GM18511 (cell line): ENCODE results near the gene ZNF473.
"Not testable (repeated sequence)": the region's sequence is repeated elsewhere in the genome, so short reads cannot be mapped to it uniquely, and the experiment has no call there.

Source experiments
- ATAC-seq: cut with Tn5 transposase; IDR thresholded peaks from one replicate; pipeline ENCODE4 v1.9.1; 2021; ENCODE audit warnings: mild to moderate bottlenecking, moderate library complexity; ENCODE audit not compliant: unreplicated experiment

ZNF473 gene

DNA sequence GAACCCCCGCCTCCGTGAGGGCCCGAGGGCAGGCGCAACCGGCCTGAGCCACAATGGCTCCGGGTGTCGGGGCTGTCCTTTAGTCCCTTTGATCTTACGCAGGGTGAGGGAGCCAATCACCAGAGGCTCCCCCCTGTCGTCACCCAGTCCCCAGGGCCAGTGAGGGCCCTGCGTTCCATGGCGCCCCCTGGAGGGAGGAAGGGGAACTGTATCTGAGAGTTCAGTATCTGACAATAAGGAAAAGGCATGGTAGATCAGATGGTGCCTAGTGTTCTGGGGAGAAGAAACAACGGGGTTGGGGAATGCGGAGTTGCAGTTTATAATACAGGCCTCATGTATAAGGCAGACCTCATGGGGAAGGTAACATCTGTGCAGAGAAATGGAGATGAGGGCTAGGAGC, 72.1 kb downstream of the ZNF473 start:
- ATAC-seq: not testable (repeated sequence)

DNA sequence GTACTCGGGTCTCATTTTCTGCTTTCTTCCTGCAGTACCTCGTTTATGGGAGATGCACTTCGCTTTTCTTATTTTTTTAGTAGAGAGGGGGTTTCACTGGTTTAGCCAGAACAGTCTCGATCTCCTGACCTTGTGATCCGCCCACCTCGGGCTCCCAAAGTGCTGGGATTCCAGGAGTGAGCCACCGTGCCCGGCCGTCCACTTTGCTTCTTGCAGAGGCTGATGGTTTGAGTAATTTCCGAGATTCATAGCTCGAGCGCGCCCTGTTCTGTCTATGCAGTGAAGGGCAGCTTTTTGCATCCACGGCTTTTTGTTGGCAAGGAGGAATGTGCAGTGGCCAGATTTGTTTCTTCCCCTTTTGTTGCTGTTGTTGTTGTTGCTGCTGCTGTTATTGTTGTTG, 73.1 kb downstream of the ZNF473 start:
- not testable (repeated sequence) for ATAC-seq

DNA sequence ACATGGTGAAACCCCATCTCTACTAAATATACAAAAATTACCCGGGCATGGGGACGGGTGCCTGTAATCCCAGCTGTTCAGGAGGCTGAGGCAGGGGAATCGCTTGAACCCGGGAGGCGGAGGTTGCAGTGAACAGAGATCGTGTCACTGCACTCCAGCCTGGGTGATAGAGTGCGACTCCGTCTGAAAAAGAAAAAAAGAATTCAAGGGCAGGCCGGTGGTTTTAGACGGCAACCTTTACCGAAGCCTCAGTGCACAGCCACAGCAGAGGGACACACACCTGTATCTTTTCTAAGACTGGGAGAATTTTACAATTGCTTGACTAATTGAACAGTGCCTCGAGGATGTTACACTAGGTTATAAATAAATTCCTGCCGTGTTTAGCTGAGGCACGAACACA, 73.9 kb downstream of the ZNF473 start:
- not testable (repeated sequence) for ATAC-seq

DNA sequence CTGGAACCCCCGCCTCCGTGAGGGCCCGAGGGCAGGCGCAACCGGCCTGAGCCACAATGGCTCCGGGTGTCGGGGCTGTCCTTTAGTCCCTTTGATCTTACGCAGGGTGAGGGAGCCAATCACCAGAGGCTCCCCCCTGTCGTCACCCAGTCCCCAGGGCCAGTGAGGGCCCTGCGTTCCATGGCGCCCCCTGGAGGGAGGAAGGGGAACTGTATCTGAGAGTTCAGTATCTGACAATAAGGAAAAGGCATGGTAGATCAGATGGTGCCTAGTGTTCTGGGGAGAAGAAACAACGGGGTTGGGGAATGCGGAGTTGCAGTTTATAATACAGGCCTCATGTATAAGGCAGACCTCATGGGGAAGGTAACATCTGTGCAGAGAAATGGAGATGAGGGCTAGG, 75.1 kb downstream of the ZNF473 start:
- not testable (repeated sequence) for ATAC-seq
